WTC11 (cell line): ENCODE results near the gene NEDD4. TPM values are rescaled to one million over a fixed set of nuclear protein-coding genes. Genes with fewer than 3 reads are reported as not detected.

Experiments
- ATAC-seq: fragments of 200-7000 bp; cut with Tn5 transposase; 2 replicates; pipeline ENCODE4 v1.10.0; 2021; ENCODE audit warnings: mild to moderate bottlenecking, moderate library complexity
- CTCF ChIA-PET: fragments of 300-600 bp; sonication (Branson Sonifier 250); formaldehyde crosslinking; loops from one replicate; lab custom pipeline; 2021; ENCODE audit warnings: antibody characterized with exemption; lab: Charles Lee
- POLR2A ChIA-PET: fragments of 350-600 bp; sonication (Branson Sonifier 250); formaldehyde crosslinking; loops from one replicate; lab custom pipeline; 2021; ENCODE audit warnings: antibody characterized with exemption; lab: Charles Lee
- DNase-seq: peaks from one replicate; pipeline ENCODE4 v3.0.0; 2021; ENCODE audit warnings: low spot score
- H3K27ac Mint-ChIP-seq: 2 replicates; pipeline ENCODE4 v1.8.0; 2021; ENCODE audit warnings: mixed read lengths
- H3K27me3 Mint-ChIP-seq: 2 replicates; pipeline ENCODE4 v1.8.0; 2021; ENCODE audit warnings: low read depth, mild to moderate bottlenecking, moderate library complexity, mixed read lengths
- H3K36me3 Mint-ChIP-seq: 2 replicates; pipeline ENCODE4 v1.8.0; 2021; ENCODE audit warnings: mixed read lengths
- H3K4me1 Mint-ChIP-seq: 2 replicates; pipeline ENCODE4 v1.8.0; 2022; ENCODE audit warnings: mixed read lengths
- H3K4me3 Mint-ChIP-seq: 2 replicates; pipeline ENCODE4 v1.8.0; 2021; ENCODE audit warnings: mild to moderate bottlenecking, moderate library complexity, mixed read lengths
- H3K9me3 Mint-ChIP-seq: 2 replicates; pipeline ENCODE4 v1.8.0; 2021; ENCODE audit warnings: mixed read lengths
- ATF3 ChIP-seq: sonication (generic); formaldehyde crosslinking; conservative IDR thresholded peaks from 2 replicates; pipeline ENCODE4 v1.8.1; 2022; ENCODE audit warnings: mild to moderate bottlenecking, missing genetic modification reagents
- E2F4 ChIP-seq: sonication (generic); formaldehyde crosslinking; IDR thresholded peaks from 2 replicates; pipeline ENCODE4 v1.8.1; 2022; ENCODE audit warnings: low read depth, mild to moderate bottlenecking, moderate library complexity, missing genetic modification reagents, borderline replicate concordance
- EMX1 ChIP-seq: fragments of 250-450 bp; sonication (Bioruptor Pico); IDR thresholded peaks from 2 replicates; pipeline ENCODE4 v1.8.0; 2021; ENCODE audit warnings: mild to moderate bottlenecking
- FOXJ3 ChIP-seq: sonication (generic); formaldehyde crosslinking; IDR thresholded peaks from 2 replicates; pipeline ENCODE4 v1.9.0; 2021; ENCODE audit warnings: missing genetic modification reagents, mild to moderate bottlenecking, borderline replicate concordance
- FOXP1 ChIP-seq: sonication (generic); formaldehyde crosslinking; IDR thresholded peaks from 2 replicates; pipeline ENCODE4 v1.8.0; 2022; ENCODE audit warnings: missing genetic modification reagents, mild to moderate bottlenecking, moderate library complexity, borderline replicate concordance
- FOXP4 ChIP-seq: sonication (generic); formaldehyde crosslinking; IDR thresholded peaks from 2 replicates; pipeline ENCODE4 v1.8.0; 2022; ENCODE audit warnings: mild to moderate bottlenecking, missing genetic modification reagents
- IRF2 ChIP-seq: sonication (generic); formaldehyde crosslinking; IDR thresholded peaks from 2 replicates; pipeline ENCODE4 v1.8.0; 2022; ENCODE audit warnings: low read depth, missing genetic modification reagents, borderline replicate concordance
- MXD4 ChIP-seq: fragments of 250-450 bp; sonication (Bioruptor Pico); IDR thresholded peaks from 2 replicates; pipeline ENCODE4 v1.8.0; 2021; ENCODE audit warnings: mild to moderate bottlenecking, moderate library complexity, borderline replicate concordance
- NFYB ChIP-seq: sonication (generic); formaldehyde crosslinking; conservative IDR thresholded peaks from 2 replicates; pipeline ENCODE4 v1.8.0; 2022; ENCODE audit warnings: low read depth, missing genetic modification reagents
- OVOL2 ChIP-seq: fragments of 250-450 bp; sonication (Bioruptor Pico); IDR thresholded peaks from 2 replicates; pipeline ENCODE4 v1.9.0; 2021; ENCODE audit warnings: mild to moderate bottlenecking, borderline replicate concordance
- PRRX2 ChIP-seq: fragments of 250-450 bp; sonication (Bioruptor Pico); IDR thresholded peaks from 2 replicates; pipeline ENCODE4 v1.8.0; 2021; ENCODE audit warnings: mild to moderate bottlenecking
- RORB ChIP-seq: fragments of 250-450 bp; sonication (Bioruptor Pico); IDR thresholded peaks from 2 replicates; pipeline ENCODE4 v1.9.0; 2021; ENCODE audit warnings: mild to moderate bottlenecking
- SOX15 ChIP-seq: fragments of 250-450 bp; sonication (Bioruptor Pico); IDR thresholded peaks from 2 replicates; pipeline ENCODE4 v1.9.0; 2021; ENCODE audit warnings: mild to moderate bottlenecking
- SP1 ChIP-seq: sonication (generic); formaldehyde crosslinking; conservative IDR thresholded peaks from 2 replicates; pipeline ENCODE4 v1.8.1; 2022; ENCODE audit warnings: missing genetic modification reagents
- ZBTB43 ChIP-seq: sonication (generic); formaldehyde crosslinking; IDR thresholded peaks from 2 replicates; pipeline ENCODE4 v1.8.1; 2023; ENCODE audit warnings: mild to moderate bottlenecking, missing genetic modification reagents
- ZNF281 ChIP-seq: sonication (generic); formaldehyde crosslinking; IDR thresholded peaks from 2 replicates; pipeline ENCODE4 v1.8.0; 2023; ENCODE audit warnings: mild to moderate bottlenecking, missing genetic modification reagents
- total RNA-seq: library from RNA; stranded (reverse); gene quantifications from 3 replicates; pipeline ENCODE4 v1.2.3, GENCODE V29; 2021
- TF ChIP-seq, protein P1 (sequence below): sonication (generic); formaldehyde crosslinking; IDR thresholded peaks from 2 replicates; pipeline ENCODE4 v1.8.1; 2023; ENCODE audit warnings: mild to moderate bottlenecking, missing genetic modification reagents, moderate library complexity
- TF ChIP-seq, protein P2 (sequence below): sonication (generic); formaldehyde crosslinking; IDR thresholded peaks from 2 replicates; pipeline ENCODE4 v1.8.1; 2023; ENCODE audit warnings: mild to moderate bottlenecking, moderate library complexity, missing genetic modification reagents

Gene NEDD4
- total RNA-seq, 1 experiment from 2014 or later: 4.5 TPM

DNA sequence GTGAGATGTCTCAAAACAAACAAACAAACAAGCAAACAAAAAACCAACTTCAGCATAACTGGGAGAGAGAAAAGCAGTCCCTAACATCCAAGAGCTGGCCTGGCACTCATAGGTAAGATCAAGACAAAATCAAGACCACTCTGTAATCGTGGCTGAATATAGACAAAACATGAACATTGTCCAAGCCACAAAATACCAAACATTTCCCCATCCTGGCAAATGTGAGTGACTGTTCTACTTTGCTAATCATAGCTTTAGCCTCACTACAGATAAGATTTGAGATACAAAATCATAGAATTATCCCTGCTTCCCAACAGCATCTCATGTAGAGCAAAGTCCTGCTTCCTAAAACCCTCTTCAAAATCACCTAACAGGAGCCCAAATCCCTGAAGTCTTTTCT is 133.7 kb downstream of the NEDD4 start:
- no peaks in the 10 kb centered on the region for H3K4me1 Mint-ChIP-seq
- H3K4me3 Mint-ChIP-seq: no peak overlapping the region
- ChIA-PET POLR2A (no interaction called here), CTCF (no interaction called here)
- ATAC-seq: no peak
- TF ChIP-seq MXD4 (CRISPR knock-in tag) (no peak), E2F4 (CRISPR knock-in tag) (no peak), SP1 (CRISPR knock-in tag) (no peak), FOXP4 (CRISPR knock-in tag) (no peak), FOXJ3 (CRISPR knock-in tag) (no peak), FOXP1 (CRISPR knock-in tag) (no peak), EMX1 (CRISPR knock-in tag) (no peak), IRF2 (no peak), OVOL2 (CRISPR knock-in tag) (no peak), NFYB (CRISPR knock-in tag) (no peak), ZNF281 (CRISPR knock-in tag) (no peak), PRRX2 (CRISPR knock-in tag) (no peak), SOX15 (CRISPR knock-in tag) (no peak), RORB (CRISPR knock-in tag) (no peak), ATF3 (no peak), ZBTB43 (CRISPR knock-in tag) (no peak)
- TF ChIP-seq, protein P1, sequence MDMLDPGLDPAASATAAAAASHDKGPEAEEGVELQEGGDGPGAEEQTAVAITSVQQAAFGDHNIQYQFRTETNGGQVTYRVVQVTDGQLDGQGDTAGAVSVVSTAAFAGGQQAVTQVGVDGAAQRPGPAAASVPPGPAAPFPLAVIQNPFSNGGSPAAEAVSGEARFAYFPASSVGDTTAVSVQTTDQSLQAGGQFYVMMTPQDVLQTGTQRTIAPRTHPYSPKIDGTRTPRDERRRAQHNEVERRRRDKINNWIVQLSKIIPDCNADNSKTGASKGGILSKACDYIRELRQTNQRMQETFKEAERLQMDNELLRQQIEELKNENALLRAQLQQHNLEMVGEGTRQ (CRISPR knock-in tag): no peak
- TF ChIP-seq, protein P2, sequence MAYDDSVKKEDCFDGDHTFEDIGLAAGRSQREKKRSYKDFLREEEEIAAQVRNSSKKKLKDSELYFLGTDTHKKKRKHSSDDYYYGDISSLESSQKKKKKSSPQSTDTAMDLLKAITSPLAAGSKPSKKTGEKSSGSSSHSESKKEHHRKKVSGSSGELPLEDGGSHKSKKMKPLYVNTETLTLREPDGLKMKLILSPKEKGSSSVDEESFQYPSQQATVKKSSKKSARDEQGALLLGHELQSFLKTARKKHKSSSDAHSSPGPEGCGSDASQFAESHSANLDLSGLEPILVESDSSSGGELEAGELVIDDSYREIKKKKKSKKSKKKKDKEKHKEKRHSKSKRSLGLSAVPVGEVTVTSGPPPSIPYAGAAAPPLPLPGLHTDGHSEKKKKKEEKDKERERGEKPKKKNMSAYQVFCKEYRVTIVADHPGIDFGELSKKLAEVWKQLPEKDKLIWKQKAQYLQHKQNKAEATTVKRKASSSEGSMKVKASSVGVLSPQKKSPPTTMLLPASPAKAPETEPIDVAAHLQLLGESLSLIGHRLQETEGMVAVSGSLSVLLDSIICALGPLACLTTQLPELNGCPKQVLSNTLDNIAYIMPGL: no peak
- H3K36me3 Mint-ChIP-seq: no peaks in the 10 kb centered on the region
- no peaks in the 10 kb centered on the region for H3K27me3 Mint-ChIP-seq
- no peak overlapping the region for H3K27ac Mint-ChIP-seq
- no peak for DNase-seq
- no peaks in the 10 kb centered on the region for H3K9me3 Mint-ChIP-seq
